Measurements from ENCODE around the gene SEL1L3.

SEL1L3 gene

DNA sequence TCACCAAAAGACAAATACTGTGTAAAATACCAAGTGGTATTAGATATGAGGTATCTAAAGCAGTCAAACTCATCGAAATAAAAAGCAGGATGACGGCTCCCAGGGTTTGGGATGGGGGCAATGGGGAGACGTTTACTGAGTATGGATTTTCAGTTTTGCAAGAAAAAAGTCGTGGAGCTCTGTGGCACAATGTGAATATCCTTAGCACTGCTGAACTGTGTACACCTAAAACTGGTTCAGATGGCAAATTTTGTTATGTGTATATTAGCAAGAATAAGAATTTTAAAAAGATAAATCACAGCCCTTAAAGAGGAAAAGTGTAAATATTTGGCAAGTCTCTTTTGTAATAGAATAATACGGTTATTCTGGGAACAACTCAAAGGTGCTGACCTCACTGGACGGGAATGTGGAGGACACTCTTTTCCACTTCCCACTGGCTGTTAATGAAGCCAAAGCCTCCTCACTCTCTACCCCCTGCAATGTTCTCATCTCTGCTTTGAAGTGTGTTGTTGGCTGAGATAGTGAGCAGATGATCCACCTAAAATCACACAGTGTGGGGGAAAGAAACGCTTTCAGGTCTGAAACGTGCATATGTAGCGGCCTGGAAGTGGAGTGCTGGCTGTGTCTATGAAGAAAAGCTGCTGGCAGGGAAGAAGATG is 49.2 kb downstream of the SEL1L3 start:
- DNase-seq (ENCODE audit: low read depth): peak; percentile 79
- no peak overlapping the region for H3K4me3 ChIP-seq (replicated peaks; ENCODE audit: low read depth, low read length)
- TF ChIP-seq, protein P1, sequence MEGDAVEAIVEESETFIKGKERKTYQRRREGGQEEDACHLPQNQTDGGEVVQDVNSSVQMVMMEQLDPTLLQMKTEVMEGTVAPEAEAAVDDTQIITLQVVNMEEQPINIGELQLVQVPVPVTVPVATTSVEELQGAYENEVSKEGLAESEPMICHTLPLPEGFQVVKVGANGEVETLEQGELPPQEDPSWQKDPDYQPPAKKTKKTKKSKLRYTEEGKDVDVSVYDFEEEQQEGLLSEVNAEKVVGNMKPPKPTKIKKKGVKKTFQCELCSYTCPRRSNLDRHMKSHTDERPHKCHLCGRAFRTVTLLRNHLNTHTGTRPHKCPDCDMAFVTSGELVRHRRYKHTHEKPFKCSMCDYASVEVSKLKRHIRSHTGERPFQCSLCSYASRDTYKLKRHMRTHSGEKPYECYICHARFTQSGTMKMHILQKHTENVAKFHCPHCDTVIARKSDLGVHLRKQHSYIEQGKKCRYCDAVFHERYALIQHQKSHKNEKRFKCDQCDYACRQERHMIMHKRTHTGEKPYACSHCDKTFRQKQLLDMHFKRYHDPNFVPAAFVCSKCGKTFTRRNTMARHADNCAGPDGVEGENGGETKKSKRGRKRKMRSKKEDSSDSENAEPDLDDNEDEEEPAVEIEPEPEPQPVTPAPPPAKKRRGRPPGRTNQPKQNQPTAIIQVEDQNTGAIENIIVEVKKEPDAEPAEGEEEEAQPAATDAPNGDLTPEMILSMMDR (IDR thresholded peaks at IDR 0.05; ENCODE audit: low read length, missing control alignments): no peak

GRCh38 chr4:25811841-25812240 is 50.9 kb downstream of the SEL1L3 start:
- no peak for DNase-seq (ENCODE audit: low read depth)
- H3K4me3 ChIP-seq (replicated peaks; ENCODE audit: low read depth, low read length): no peak overlapping the region
- TF ChIP-seq, protein P1 (IDR thresholded peaks at IDR 0.05; ENCODE audit: low read length, missing control alignments): no peak

DNA sequence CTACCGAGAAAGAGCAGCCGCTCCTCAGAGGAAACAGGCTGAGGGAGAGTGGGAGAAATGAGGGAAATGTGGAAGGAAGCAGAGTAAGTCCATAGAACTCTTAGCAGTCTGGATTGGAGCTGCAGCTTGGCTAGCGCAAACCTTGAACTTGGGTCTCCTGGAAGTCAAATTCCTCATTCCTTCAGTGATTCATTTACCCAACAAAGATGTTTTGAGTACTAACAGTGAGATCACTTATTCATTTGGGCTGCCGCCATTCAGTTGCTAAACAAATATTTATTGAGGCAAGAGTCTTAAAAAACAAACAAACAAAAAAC is 51.5 kb downstream of the SEL1L3 start:
- TF ChIP-seq, protein P1 (IDR thresholded peaks at IDR 0.05; ENCODE audit: low read length, missing control alignments): no peak
- DNase-seq (ENCODE audit: low read depth): peak; percentile 50
- H3K4me3 ChIP-seq (replicated peaks; ENCODE audit: low read depth, low read length): no peak overlapping the region

DNA sequence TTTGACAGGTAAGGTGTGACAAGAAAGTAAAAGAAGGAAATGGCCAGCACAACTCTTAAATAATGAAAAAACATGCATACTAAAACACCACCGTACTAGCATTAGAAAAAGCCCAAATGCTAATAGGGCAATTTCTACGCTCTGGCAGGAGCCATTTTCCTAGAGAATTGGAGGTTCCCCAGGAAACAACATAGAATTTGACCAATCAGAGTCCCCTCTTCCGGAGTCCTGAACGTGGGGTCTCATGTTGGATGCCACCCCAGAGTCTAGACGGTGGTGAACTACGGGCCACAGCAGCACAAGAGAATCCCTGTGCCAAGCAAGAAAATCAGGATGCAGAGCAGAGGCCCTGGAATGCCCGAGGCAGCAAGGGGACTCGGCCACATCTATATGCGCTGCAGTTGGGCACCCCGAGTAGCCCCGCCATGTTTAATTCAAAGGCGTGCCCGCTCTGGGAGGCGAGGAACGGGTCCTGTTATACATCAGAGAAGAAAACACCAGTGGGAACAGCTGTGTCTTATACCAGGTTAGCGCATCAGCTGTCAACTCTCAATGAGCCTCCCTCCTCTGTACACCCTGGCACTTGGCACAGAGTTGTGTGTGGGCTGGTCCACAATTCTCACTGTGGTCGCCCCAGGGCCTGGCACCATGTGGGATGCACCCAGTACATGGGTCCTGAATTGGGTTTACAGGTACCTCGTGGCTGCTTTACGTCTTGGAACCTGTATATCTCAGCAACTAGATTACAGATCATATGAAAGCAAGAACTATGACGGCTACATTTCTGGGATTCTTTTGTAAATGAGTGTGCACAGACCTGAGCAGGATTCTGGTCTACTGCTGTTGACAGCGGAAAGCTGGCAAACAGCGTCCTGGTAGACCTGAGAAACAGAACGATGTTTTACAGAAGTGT is 52.1 kb downstream of the SEL1L3 start:
- TF ChIP-seq, protein P1 (IDR thresholded peaks at IDR 0.05; ENCODE audit: low read length, missing control alignments): no peak
- peak; percentile 46 for DNase-seq (ENCODE audit: low read depth)

GRCh38 chr4:25809996-25810395 is 52.8 kb downstream of the SEL1L3 start:
- no peak for DNase-seq (ENCODE audit: low read depth)
- TF ChIP-seq, protein P1 (IDR thresholded peaks at IDR 0.05; ENCODE audit: low read length, missing control alignments): no peak
- no peak overlapping the region for H3K4me3 ChIP-seq (replicated peaks; ENCODE audit: low read depth, low read length)

More for the DNA sequence above, 52.1 kb downstream of the SEL1L3 start:
- H3K4me3 ChIP-seq (replicated peaks; ENCODE audit: low read depth, low read length): no peak overlapping the region

DNA sequence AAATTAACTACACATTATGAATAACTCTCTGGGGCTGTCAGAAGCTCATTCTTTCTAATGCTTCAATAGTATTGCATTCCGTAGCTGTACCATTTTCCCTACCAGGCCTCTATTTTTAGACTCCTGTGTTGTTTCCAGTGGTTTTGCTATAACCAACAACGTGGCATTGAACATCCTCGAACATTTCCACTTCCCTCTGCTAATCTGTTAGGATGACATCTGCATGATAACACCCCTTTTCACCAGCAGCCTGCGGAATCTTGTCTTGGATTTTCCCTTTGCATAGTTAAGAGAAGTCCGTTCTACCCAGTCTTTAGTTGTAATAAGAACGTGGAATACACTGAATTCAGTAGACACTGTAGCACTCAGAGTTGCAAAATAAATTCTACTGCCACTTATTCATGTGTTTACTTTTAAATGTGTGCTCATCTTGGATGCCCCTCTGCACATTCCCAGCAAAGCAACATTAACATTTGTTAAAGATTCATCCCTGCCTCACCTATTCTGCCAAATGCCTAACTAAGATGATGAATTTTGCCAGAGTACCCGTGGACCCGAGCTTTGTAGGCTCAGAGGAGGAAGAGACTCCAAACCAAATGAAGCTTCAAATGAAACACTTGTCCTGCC is 55.6 kb downstream of the SEL1L3 start:
- TF ChIP-seq, protein P1 (IDR thresholded peaks at IDR 0.05; ENCODE audit: low read length, missing control alignments): no peak
- H3K4me3 ChIP-seq (replicated peaks; ENCODE audit: low read depth, low read length): no peak overlapping the region

More for the DNA sequence above, 55.6 kb downstream of the SEL1L3 start:
- no peak for DNase-seq (ENCODE audit: low read depth)
